T-helper 1 cell (primary cell): ENCODE measurements around the gene SORT1.
"Not testable (repeated sequence)": the region's sequence is repeated elsewhere in the genome, so short reads cannot be mapped to it uniquely, and the experiment has no call there.

Experiments used
- DNase-seq, 5 donors: peaks; one replicate each; pipeline ENCODE4 v3.0.0-alpha.2; 2012 to 2020
- total RNA-seq, 4 donors: gene quantifications; one replicate each; lab custom pipeline; 2026; lab: John Stamatoyannopoulos, UW

The SORT1 gene
- 0 to 0.31 (median 0.15) reads per million in 4 donors for total RNA-seq

DNA sequence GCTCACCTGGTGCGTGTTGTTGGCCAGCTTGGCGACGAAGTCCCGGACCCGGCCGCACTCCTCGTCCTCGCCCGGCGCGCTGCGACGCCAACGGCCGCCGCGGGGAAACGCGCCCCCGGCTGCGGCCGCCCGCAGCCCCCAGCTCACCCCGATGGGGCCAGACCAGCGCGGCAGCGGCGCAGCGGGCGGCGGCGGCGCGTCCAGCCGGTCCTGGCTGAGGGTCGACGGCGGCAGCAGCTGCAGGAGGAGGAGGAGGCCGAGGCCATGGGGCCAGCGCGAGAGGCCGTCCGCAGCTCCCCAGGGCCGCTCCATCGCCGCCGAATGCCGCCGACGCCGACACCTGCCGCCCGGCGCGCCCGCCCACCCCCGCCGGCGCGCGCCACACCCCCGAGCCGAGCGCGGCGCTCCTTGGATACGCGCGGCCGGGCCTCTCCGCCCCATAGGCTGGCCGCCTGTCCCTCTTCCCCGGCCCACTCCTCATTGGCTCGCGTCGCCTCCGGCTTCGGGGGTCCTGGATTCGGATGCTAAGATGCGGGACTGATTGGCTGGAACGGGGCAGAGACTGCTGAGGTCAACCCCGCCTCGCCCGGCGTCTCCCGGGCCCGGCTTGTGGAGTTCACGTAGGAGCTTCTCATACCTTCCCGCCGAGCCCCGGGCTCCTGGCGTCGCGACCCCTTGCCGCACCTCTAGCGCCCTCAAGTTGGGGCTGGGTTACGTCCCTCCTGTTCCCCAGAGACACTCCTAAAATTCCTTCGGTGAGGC, at the start of gene SORT1:
Gene SORT1, minus strand, starts transcription at position 338 of the 762 bp plus-strand sequence. Its CDS starts 26 bp downstream, at position 312.
- peak; percentile 15 to 47 (median 20) for DNase-seq

DNA sequence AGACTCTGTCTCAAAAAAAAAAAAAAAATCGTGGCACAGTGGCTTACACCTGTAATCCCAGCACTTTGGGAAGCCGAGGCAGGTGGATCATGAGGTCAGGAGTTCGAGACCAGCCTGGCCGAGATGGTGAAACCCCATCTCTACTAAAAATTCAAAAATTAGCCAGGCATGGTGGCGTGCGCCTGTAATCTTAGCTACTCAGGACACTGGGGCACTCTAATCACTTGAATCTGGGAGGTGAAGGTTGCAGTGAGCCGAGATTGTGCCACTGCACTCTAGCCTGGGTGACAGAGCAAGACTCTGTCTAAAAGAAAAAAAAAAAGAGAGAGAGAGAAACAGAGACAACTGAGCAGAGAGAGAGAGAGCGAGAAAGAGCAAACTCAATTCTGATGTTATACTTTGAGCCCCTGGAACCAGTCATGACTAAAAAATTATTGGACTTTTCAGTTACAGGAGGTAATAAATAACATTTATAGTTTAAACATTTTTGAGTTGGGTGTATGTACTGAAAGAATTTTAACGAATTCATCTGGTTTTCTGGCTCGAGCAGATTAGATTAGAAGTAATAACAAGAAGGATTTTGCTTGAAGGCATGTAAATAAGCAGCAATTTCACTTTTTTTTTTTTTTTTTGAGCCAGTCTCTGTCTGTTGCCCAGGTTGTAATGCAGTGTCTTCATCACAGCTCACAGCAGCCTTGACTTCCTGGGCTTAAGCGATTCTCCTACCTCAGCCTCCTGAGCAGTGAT, 48.4 kb upstream of the SORT1 start:
- DNase-seq = not testable (repeated sequence)

DNA sequence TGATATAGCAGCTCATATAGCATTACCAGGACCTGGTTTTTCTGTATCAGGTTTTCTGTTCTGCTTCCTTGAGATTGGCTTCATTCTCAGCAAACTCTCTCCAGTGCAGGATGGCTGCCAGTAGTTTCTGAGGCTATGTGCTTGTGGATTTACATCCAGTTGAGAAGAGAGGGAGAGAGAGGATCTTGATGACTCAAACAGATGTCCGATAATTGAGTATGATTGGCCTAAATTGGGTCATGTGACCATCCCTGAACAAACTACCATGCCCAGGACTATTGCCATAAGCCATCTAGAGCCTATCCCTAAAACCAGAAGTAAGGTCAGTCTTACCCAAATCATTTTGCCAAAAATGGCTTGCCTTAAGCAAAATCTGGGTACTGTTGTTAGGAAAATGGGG, 46.6 kb upstream of the SORT1 start:
- DNase-seq = no peak

DNA sequence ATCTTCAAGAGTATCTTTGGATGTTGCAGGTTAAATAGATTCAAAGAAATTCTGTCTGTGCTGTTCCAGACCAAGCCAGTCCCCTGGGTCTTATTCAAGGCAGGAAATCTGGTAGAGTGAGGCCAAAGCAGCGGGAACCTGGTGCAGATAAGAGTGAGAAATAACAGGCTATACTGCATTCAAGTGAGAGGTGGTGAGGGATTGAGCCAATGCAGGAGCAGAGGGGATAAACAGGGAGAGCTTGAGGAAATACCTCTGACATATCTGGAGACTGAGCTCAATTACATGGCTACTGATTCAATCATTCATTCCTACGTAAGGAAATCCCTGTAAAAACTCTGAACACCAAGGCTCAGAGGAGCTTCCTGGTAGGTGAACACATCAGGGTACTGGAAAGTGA, 45.8 kb upstream of the SORT1 start:
- DNase-seq = no peak

DNA sequence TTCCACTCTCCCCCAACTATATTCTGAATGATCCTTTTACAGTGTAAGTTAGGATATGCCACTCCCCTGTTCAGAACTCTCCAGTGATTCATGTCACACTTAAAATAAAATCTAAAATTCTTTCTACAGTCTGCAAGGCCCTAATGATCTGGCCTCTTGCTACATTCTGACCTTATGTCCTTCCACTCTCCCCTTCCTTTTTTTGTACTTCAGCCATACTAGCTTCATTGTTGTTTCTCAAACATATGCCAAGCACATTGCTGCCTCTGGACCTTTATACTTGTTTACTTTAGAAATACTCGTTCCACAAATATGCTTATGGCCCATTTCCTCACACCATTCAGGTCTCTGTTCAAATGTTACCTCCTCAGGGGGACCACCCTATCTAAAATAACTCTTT, 43.4 kb upstream of the SORT1 start:
- no peak for DNase-seq

DNA sequence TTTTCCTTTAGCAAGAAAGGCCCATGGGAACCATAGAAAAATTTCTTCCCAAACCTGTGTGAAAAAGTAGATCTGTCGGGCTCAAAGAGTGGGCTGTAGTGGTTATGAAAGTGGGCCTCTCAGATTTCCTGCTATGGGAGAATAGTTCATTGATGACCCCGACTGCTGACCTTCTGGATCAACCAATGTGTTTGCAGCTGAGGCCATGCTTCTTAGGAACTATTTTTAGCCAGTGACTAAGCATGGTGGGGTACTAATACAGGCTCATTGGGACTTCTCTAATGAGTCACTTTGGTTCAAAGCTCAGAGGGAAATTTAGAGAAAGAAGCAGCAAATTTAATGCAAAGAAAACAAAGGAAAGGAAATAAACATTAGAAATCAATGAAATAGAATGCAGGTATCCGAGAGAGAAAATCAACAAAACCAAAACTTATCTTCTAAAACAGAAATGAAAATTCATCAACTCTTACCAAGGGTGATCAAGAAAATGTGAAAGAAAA, 41.1 kb upstream of the SORT1 start:
- DNase-seq = no peak

DNA sequence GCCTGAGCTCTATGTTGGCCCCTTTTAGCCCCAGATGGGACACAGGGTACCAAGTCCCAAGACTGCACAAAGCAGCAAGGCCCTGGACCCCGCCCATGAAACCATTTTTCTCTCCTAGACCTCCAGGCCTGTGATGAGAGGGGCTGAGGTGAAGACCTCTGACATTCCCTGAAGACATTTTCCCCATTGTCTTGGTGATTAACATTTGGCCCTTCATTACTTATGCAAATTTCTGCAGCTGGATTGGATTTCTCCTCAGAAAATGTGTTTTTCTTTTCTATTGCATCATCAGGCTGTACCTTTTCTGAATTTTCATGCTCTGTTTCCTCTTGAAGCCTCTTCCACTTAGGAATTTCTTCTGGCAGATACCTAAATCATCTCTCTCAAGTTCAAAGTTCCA, 36.8 kb upstream of the SORT1 start:
- DNase-seq = no peak

DNA sequence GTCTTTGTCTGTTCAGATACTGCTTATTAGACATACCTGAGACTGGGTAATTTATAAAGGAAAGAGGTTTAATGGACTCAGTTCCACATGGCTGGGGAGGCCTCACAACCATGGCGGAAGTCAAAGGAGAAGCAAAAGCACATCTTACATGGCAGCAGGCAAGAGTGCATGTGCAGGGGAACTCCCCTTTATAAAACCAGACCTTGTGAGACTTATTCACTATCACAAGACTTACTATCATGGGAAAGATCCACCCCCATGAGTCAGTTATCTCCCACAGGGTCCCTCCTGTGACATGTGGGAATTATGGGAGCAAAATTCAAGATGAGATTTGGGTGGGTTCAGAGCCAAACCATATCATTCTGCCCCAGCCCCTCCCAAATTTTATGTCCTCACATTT, 35.6 kb upstream of the SORT1 start:
- no peak for DNase-seq

DNA sequence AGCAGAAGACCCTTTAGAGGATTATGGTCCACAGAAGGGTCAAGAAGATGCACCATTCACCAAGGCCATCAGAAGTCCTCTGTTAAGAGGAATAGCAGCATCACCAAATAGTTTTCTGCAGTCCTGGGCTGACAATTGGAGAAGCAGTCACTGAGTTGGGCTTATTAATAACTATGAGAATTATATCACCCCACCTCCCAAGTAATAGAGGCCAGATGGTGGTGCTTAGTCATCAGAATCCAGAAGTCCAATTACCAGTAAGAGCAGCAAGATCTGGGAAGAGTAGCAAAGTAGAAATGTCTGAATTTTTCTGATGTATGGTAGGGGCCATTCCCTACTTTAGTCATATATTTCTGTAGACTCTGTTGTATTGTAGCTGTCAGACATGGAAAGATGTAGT, 34.6 kb upstream of the SORT1 start:
- DNase-seq = no peak

DNA sequence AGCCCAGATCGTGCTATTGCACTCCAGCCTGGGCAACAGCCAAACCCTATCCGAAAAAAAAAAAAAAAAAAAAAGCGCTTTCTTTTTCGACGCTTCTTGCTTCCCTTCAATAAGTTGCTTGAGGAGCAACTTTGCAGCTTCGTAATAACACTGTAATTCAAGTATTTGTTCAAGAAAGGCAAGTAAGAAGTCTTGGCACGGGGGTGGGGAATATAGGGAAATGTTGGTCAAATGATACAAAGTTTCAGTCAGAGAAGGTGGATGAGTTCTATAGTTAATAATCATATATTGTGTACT, 29.4 kb upstream of the SORT1 start:
- peak in 1 of 5 donors; percentile 5 for DNase-seq

DNA sequence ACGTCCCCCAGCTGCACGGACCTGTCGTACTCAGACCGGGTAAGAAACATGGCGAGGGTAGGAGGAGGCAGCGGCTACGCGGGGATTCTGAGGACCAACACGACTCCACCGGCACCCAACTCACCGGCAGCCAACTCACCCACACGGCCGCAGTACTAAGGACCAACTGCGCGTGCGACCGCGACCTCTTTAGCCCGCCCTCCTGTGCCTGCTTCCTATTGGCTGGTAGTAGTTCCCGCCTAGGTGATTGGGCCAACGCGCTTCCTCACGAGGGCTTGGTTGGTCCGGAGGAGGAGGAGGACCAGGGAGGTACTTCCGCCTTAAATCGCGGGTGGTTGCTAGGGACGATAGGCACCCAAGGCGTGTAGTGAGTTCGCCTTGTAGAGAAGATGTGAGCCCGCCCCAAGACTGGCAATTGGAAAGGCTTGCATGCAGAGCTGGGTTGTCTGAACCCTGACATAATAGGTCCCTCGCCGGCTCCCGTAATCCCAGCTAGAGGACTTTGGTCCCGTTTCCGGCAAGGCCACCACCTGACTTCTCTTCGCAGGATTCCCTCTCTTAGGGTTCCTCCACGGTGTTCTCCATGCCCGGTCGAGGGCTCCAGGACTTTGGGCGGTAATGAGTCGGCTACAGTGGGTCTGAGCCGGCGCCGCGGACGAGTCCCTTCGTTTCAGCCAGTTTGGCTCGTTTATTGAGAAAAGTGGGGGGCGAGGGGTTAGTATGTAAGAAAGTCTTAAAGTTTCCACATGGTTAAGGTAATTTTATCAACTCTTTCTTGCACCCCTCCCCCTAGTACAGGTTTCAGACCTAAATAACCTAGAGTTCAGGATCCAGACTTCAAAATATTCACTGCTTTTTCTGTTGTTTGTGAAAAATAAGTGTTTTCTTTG, 28.8 kb upstream of the SORT1 start, which contains the start of gene PSMA5:
Gene PSMA5, minus strand, starts transcription at position 168 of the 890 bp plus-strand sequence. Its CDS starts 118 bp downstream, at position 50.
- DNase-seq = peak; percentile 89 to 99 (median 92)

DNA sequence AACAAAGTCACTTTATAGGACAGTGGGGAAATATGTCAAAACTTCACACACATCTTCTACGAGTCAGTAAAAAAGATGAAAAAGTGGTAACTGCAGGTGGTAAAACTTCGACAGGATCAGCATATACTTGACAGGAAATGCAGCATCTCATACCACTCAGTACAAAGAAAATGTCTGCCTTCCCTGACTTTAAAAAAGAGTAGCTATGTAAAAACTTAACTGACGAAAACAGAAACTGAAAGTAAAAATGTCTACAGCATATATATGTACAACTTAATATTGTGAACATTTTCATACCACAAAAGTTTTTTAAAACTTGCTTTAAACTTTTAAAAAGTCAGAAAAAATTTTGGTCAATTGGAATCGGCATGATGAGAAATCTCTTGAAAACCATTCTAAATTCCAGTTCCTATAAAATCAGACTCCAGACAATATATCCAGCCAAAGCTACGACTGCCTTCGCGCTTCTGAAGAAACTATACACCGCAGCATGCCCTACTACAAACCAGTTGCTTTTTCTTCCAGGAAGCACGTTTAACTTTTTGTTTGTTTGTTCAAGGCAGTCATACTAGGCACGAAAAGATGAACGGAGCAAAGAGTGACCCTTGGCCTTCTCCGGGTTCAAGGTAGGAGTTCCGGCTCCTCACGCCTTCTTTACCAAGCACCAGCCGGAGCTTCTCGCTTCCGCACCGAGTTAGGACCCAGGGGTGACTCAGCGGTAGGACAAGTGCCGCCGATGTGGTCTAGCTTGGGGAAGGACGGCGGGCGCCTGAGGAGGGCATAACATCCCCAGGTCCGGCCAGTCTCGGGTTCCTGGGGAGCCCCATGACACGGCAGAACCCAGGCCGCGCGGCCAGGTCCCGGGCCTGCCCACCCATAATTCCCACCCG, 27.9 kb upstream of the SORT1 start:
- peak in 2 of 5 donors; percentile 41 to 78 for DNase-seq

DNA sequence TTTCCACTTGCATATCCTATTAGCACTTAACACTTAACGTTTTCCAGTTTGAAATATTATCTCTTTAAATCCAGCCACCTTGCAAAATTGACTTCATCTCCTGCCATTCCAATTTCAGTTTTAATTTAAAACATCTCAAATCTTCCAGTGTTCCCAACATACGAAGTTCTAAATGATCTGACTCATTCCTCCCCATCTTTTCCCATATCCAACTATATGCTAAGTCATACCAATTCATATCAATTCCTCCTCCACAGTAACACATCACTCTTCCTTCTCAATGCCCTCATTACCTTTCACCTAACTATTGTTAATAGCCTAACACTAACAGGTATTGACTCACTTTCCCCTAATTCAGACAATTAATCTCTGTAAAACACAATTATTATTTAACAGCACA, 25.8 kb upstream of the SORT1 start:
- DNase-seq = no peak

DNA sequence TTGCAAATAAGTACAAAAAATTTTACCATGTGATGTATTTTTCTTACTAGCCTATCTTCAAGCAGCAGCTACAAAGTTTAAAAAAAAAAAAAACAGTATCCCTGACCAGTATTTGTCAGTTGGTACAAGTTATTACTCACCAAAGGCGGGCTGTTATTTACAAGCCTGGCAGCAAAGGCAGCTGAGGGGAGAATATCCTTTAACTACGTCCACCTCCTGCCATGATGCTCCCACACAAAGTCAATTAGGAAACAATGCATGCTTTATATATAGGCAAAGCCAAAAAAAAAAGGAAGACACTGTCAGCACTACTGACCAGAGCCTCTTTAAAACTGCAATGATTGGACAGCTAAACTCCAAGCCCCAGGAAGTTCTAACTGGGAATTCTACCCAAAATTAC, 14.8 kb upstream of the SORT1 start:
- DNase-seq = no peak

DNA sequence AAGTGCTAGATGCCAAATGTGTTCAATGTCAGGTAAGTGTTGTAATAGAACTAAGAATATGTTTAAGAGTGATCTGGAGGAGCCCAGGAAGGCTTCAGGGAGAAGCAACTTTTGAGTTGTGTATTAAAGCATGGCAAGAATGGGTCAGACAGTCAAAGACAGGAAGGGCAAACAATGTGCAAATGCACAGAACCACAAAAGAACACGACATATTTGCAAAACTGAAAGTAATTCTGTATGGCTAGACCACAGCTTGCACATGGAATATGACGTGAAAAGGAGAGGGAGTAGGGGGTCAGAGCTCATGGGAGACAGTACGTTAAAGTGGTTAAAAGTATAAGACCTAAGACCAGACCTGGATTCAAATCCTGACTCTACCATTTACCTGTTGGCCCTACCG, 7.1 kb upstream of the SORT1 start:
- peak in 1 of 5 donors; percentile 49 for DNase-seq

DNA sequence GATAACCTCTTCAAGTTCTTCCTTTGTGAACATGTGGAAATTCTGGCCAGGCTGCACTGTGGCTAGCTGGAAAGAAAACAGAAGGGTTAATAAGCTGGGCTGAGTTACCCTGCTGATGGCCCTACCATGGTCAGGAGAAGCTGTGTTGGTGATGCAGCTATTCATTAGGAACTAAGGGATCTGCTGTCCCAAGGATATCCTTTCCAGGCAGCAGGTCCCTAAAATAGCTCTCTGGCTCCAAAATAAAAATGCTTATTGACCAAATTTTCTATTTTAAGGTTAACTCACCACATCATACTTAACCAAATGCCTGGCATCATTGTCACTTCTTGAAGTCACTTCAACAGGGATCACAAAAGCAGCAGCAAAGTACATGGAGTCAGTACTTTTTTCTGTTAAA, 4.3 kb upstream of the SORT1 start:
- no peak for DNase-seq

DNA sequence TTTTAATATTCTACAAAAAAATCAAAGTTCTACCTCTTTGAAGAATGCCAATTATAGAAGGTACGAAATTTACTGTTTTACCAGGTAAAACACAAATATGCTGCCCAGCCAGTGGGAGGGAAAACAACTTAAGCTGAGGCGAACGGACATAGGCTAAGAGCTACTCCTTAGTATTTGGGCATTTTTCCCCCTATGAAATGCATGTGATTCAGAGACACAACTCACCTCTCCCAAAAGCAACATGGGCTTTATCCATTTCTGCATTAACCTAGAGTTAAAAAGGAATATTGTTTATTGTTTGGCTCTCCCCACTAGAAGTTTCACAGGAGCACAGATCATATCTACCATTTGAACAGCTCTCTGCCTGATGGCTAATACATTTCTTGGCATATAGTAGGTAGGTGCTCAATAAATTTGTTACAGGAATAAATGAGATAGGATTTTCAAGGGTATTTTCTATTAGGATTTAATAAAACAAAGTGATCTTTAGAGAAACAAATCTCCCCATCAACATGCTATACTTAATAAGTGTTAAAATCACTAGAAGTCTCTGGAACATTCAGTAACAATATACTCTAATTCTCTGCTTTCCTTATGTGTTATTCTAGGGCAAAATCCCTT, 2.4 kb upstream of the SORT1 start:
- no peak for DNase-seq

DNA sequence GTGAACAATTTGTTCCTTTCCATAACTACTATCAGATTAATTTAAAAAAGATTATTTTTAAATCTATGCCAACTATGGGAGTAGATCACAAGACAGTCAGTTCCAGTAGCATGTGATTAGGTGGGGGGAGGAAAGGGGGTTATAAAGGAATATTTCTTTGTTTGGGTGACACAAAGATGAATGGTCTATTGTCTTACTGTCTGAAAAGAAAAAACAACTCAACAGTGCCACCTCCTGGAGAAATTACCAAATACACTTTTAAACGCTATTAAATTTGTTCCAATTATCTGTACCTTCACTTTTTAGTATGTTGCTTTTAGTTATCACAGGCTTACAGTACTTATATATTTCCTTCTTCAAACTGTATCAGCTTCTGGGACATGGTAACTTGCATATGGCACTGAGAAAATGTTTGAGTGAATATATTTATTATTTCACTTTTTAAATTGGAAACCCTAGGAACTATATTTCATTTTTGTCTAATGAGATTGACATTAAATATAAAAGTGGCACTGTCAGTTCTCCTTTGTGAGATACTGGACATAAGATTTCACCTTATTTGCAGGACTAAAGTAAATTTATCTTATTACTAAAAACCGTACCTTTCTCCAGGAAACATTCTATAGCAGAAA, 1.7 kb upstream of the SORT1 start:
- peak in 2 of 5 donors; percentile 26 to 57 for DNase-seq

DNA sequence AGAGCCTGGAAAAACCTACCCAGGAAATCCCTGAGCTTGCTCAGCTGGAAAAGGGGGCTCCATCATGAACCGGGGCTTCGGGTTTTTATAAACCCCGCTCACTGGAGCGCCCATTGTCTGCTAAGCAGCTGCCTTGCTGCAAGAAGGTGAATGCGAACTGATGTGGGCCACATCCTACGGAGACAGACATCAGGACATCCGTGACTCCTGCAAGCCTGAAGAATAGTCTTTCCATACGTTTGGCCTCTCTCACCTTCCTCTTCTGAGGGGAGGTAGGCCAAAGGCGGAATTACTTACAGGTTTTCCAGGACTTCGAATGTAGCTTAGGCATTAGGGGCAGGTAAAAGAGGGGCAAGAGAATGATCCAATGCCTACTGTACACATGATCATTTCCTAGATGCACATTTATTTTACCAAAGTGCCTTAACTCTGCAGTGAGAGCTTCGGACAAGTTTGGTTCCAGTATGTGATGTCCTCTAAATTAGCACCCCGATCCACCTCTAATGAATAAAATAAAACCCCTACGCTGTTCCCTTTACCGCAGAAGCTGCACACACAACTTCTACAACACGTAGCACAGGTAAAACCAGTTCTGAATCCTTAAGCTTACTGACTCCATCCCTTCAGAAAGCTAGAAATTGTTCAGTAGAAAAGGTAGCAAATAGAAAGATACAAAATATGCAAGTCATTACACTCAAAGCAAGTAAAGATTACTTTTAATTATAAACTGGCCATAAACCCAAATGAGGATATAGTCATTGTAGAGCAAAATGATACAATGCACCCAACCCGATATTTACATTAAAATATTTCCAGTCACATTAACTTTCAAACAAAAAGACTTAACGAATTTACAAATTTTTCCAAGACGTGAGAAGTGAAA, 866 bp upstream of the SORT1 start:
- no peak for DNase-seq
